GM19025 (cell line): ENCODE results near the gene AKAP13.
A peak's percentile ranks its signal among the peaks of the same experiment; 100 is the strongest.
"Not testable (repeated sequence)": the region's sequence is repeated elsewhere in the genome, so short reads cannot be mapped to it uniquely, and the experiment has no call there.

Experiments used
- ATAC-seq: cut with Tn5 transposase; IDR thresholded peaks from one replicate; pipeline ENCODE4 v1.9.1; 2021; ENCODE audit warnings: mild to moderate bottlenecking, low read depth, moderate library complexity; ENCODE audit not compliant: unreplicated experiment

AKAP13 gene

GRCh38 chr15:85440451-85440850 lies 60.0 kb downstream of the AKAP13 start:
- ATAC-seq: no peak

DNA sequence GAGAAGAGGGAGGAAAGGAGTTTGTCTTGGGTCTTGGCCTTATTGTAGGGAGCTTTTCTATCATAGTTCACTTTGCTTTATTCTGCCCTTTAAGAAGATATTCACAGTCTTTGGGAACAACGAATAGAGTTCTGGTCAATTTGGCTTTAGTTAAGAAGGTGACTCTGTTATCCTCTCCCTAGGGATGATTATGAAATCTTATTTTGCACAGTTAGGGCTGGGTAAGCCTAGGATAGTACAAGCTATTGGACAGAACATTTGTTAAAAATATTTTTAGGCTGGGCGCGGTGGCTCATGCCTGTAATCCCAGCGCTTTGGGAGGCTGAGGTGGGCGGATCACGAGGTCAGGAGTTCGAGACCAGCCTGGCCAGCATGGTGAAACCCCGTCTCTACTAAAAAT lies 61.5 kb downstream of the AKAP13 start:
- ATAC-seq: not testable (repeated sequence)

DNA sequence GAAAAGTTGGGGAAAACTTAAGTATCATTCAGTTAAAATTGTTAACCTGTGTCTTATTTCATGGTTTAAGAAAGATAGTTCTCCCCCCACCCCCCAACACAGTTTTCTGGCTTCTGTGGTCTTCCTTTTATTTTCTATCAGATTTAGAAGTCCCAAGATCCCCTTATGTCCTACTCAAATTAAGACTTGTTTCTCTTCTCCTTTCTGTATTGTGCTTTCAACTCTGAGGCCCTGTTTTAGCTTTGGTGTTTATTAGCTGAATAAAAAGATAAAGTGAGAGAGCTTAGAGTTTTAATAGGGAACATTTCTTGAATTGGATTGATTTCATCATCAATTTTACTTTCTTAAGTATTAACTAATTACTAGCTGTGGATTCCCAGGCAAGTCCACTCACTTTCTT lies 62.6 kb downstream of the AKAP13 start:
- peak; percentile 39 for ATAC-seq

DNA sequence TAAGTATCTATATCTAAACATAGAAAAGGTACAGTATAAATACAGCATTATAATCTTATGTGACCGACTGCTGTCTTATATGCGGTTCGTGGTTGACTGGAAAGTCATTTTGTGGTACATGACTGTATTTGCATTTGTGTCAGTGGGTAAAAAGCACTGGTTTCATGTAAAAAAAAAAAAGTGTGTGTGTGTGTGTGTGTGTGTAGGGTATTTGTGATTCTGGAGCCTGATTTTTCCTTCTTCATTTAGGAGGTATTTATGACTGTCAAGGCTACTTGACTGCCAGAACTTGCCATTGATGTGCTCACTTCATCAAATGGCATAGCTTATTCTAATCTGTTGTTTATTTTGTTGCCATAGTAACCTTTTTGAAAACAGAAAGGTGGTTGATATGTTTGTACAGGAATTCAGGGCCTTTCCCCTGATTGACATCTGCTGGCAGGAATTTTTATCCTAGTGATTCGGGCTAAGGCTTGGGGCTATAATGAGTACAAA lies 63.2 kb downstream of the AKAP13 start:
- peak; percentile 61 for ATAC-seq

DNA sequence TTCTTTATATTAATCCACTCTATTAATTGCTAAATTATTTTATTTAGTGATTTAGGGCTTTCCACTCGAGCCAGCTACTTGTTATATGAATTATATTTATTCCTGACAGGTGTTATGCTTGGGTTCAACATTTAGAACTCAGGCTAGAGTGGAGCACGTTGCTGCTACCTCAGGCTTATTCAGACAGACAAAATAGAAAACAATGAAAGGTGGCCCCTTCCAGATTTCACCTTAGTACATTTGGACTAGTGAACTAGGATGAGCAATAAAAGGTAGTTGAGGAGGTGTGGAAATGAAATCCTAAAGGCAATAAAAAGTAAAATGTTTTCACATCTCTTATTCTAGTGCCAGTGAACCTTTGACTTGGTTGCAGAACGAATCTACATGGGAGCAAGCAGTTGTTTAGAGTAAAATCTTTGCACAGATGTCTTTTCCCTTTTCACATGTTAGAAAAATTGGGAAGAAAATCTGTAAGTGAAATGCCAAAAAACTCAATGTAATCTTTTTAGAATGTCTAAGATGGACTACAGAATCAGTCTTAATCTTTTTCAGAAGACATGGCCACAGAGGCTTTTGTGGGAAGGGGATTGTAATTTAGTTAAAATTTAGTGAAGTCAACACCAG lies 63.8 kb downstream of the AKAP13 start:
- no peak for ATAC-seq

DNA sequence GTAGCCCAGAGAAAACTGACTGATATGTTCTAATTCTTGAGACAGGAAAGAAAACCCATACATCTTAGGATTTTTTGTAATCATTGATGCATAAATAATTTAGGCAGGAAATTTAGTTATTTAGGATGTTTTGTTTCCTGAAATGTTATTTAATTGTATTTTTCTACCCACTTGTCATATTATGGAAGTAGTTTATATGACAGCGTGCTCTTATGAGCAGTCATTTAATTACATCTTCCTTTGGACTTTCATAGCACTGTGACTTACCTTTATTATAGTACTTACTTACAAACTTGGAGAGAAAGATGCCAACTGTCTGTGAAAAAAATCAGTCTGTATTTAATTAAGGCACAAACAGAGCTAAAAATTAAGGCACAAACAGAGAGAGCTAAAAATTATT lies 65.0 kb downstream of the AKAP13 start:
- no peak for ATAC-seq

DNA sequence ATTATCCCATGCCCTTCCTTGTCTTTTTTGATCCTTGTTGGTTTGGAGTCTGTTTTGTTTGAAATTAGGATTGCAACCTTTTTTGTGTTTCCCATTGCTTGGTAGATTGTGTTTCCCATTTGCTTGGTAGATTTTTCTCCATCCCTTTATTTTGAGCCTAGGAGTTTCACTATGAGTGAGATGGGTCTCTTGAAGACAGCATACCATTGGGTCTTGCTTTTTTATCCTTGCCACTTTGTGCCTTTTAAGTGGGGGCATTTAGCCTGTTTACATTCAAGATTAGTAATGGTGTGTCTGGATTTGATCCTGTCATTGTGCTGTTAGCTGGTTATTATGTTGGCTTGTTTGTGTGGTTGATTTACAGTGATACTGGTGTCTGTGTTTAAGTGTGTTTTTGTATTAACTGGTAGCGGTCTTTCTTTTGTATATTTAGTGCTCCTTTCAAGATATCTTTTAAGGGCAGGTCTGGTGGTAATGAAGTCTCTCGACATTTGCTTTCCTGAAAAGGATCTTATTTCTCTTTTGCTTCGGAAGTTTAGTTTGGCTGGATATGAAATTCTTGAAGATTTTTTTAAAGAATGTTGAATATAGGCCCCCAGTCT lies 70.8 kb downstream of the AKAP13 start:
- no peak for ATAC-seq

DNA sequence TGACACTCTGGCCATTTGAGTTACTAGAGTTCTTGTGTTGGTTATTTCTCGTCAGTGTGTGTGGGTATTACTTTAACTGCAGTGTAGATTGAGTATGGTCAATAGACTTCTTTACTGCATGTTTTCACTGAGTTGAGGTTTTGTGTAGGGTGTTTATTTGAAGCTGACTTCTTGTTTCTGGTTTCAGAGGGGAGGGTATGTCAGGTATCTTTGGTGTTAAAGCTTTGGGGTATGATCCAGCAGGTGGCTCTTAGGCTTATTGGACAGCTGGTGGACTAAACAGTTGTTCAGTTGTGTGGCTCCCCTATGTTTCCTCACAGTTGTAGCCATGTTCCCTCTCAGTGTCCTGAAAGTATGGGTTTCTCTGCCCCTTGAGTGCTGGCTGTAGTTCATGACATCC lies 72.0 kb downstream of the AKAP13 start:
- ATAC-seq: no peak

- ATAC-seq: no peak
Measured at GRCh38 chr15:85453144-85453872, 72.9 kb downstream of the AKAP13 start.

GRCh38 chr15:85454403-85454802 lies 74.0 kb downstream of the AKAP13 start:
- ATAC-seq: no peak

DNA sequence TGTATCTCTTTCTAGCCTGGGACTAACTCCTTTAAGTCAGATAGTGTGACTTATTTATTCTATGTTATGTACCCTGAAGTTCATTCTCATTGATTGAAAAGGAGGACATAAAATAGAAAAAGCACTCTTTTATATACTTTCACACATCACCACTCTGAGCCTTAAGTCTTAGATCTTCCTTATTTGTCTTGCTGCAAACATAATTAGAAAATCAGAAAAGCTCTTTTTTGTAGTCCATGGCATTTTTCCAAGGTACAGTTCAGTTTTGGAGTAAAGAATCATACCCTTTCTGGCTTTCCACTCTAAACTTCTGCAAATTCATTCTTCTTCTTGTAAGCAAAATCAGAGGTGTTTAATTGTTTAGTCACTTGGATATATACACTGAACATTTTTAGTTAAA lies 75.5 kb downstream of the AKAP13 start:
- no peak for ATAC-seq

DNA sequence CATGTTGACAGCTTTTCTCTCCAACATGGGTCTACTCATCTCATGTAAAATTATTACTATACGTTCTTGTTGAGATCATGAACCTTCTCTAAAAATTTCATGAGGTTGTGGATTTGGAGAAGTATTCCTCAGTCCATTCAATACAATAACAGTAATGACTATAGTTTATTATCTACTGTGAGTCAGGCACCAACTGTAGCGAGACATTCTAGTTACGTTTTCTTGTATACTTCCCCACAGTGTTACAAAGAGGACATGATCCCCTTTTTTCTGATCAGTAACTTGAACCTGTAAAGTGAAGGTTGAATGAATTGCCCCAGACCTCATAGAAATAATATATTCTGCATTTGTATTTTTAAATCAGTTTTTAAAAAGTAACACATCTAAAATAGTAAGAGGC lies 76.4 kb downstream of the AKAP13 start:
- no peak for ATAC-seq

GRCh38 chr15:85457392-85457968 lies 77.1 kb downstream of the AKAP13 start:
- ATAC-seq: peak; percentile 73

DNA sequence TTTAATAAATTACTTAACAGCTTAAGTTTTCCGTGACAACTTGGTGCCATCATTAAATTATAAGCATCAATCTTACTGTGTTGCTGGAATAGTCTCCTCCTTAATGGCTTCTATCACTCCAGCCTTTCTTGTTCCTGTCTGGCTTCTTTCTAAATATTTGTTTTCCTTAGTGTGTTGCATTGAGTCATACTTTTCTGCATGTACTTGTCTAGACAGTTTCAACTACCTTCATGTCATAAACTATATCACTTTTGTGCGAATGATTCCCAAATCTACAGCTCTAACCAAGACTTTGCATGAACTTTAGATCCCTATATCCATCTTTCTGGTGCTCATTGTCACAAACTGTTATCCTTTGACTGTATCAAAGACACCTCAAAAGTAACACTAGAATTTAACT lies 78.4 kb downstream of the AKAP13 start:
- ATAC-seq: no peak

DNA sequence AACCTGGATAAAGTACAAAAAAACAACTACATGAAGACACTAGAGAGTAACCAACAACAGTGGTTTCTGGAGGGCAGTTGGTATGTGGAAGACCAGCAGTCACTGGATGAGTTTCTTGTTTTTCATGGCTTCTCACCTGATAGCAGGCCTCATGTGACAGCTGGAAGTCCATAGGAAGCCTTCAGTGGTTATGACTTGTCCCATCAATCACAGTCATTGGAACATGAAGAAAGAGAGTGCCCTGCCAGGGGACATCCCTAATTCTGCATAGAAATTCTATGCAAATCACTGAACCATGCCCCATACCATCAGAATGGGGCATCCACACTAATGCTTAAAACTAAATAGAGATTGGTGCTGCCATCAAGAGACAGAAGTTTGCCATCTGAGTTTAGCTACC lies 81.6 kb downstream of the AKAP13 start:
- ATAC-seq: no peak

DNA sequence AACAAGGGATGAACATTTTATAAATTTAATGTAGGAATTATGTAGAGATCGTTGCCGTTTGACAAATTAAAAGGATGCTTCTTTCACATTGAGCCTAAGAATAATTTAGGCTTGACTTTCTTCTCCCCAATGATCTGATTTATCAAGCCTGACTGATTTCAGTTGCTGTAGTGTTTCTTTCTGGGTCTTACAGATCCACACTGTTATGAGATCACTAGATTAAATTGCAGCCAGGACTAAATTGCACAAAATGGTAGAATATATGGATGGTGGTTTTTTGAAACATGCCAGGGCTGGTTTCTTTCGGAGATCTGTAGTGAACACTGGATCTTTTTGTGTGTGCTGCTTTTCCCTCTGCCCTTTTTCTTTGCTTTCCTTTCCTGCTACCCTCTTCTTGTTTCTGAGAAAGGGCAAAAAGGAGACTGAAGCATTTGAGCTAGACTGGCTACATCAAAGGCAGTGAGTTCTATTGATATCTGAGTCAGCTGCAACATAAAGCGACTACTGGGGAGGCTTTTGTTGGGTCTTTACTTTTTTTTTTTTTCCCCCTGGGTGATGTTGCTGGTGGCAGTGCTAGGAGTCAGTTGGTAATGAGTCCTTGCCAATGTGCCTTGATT lies 83.0 kb downstream of the AKAP13 start:
- no peak for ATAC-seq

DNA sequence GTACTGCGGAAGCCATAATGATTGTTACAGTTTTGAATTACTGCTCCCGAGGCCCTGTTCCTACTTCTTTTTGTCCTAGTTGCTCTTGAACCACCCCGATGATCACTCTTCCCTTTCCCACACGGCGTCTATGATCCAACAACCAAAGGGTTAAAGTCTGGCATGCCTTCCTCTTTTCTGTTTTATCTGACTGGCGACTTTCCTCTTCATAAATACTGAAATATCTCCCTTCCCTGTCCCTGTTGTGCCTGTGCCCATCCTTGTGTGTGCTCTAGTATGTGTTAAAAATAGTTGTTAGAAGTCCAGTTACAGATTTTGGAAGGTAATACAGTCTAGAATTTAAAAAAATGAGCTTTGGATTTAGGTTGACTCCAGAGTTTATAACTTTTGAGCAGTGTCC lies 83.6 kb downstream of the AKAP13 start:
- ATAC-seq: no peak

DNA sequence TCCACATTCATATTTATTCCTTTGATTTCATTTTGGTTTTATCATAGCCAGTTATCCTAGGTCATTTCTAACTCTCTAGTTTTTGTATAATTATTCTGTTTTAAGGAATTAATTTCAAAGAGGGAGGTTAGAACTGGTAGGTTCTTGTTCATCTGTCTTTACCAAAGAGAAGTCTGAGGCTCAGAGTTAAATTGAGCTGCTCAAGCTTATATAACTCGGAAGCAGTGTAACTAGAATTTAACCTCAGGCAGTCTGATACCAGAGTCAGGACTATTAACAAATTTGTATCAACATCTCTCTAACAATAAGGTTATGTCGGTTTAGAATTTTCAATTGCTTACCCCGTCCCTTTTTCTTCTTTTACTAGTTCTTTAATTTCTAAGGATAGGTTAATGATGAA lies 84.1 kb downstream of the AKAP13 start:
- no peak for ATAC-seq

GRCh38 chr15:85470563-85471271 lies 90.3 kb downstream of the AKAP13 start:
- ATAC-seq: no peak

DNA sequence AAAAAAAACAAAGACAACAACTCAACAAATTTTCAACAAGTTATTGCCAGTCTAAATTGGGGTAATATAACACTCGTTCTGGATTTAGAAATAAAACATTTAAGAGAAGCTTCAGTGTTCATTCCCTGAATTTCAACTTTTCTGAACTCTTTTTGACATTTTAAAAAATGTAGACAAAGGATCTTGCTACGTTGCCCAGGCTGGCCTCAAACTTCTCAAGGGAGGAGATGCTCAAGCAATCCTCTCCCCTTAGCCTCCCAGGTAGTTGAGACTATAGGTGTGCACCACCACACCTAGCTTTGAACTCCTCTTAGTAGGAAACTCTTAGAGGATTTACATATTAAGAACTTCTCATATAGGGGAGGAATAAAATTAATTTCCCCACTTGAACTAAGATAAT lies 91.9 kb downstream of the AKAP13 start:
- ATAC-seq: no peak
